ENCODE measurements around the gene CAPRIN2. TPM values are rescaled to one million over a fixed set of nuclear protein-coding genes. Genes with fewer than 3 reads are reported as not detected.

Gene CAPRIN2
- total RNA-seq, 4 donors from 2014 or later = 12.1 to 29.0 (median 16.2) TPM

GRCh38 chr12:30692470-30692869 is 62.3 kb downstream of the CAPRIN2 start:
- 45% methylated on average over 5 of the region's 5 CpGs for WGBS, 2 donors
- no peak for DNase-seq (ENCODE audit: low spot score in 2 of 2)
- intact Hi-C loops (cut with DNase I; ENCODE audit: low total_unique reads) = loop anchor here (10.0 kb wide), 1 partner anchor 62 kb away; the partner anchor contains the start of gene CAPRIN2
- no peak overlapping the region for H3K4me3 ChIP-seq (ENCODE audit: low read depth, poor library complexity, severe bottlenecking)
- no peak for TF ChIP-seq CTCF (IDR thresholded peaks at IDR 0.05)
- TF ChIP-seq POLR2A (IDR thresholded peaks at IDR 0.05) = no peak

- no peak for DNase-seq (ENCODE audit: low spot score in 2 of 2)
- 51 to 63% methylated on average over 4 of the region's 4 CpGs for WGBS, 2 donors
- intact Hi-C loops (cut with DNase I; ENCODE audit: low total_unique reads) = loop anchor here (10.0 kb wide), 1 partner anchor 64 kb away; the partner anchor contains the start of gene CAPRIN2
- no peak overlapping the region for H3K4me3 ChIP-seq (ENCODE audit: low read depth, poor library complexity, severe bottlenecking)
- TF ChIP-seq POLR2A (IDR thresholded peaks at IDR 0.05) (no peak), CTCF (IDR thresholded peaks at IDR 0.05) (no peak)
Observed at GRCh38 chr12:30691122-30691879, 63.5 kb downstream of the CAPRIN2 start.

GRCh38 chr12:30687265-30687986 is 67.3 kb downstream of the CAPRIN2 start:
- H3K4me3 ChIP-seq (ENCODE audit: low read depth, poor library complexity, severe bottlenecking) = no peak overlapping the region
- no peak for DNase-seq (ENCODE audit: low spot score in 2 of 2)
- TF ChIP-seq POLR2A (IDR thresholded peaks at IDR 0.05) (no peak), CTCF (IDR thresholded peaks at IDR 0.05) (no peak)
- 85 to 97% methylated on average over 2 of the region's 2 CpGs for WGBS, 2 donors
- intact Hi-C loops (cut with DNase I; ENCODE audit: low total_unique reads) = no loop called here

- WGBS, 2 donors = 78 to 87% methylated on average over 1 of the region's 1 CpG
- TF ChIP-seq CTCF (IDR thresholded peaks at IDR 0.05) = no peak
- TF ChIP-seq POLR2A (IDR thresholded peaks at IDR 0.05) = no peak
- no peak overlapping the region for H3K4me3 ChIP-seq (ENCODE audit: low read depth, poor library complexity, severe bottlenecking)
- DNase-seq (ENCODE audit: low spot score in 2 of 2) = no peak
- intact Hi-C loops (cut with DNase I; ENCODE audit: low total_unique reads) = no loop called here
Observed at GRCh38 chr12:30679241-30679640, 75.5 kb downstream of the CAPRIN2 start.

- DNase-seq (ENCODE audit: low spot score in 2 of 2) = no peak
- TF ChIP-seq POLR2A (IDR thresholded peaks at IDR 0.05) (no peak), CTCF (IDR thresholded peaks at IDR 0.05) (no peak)
- H3K4me3 ChIP-seq (ENCODE audit: low read depth, poor library complexity, severe bottlenecking) = no peak overlapping the region
- intact Hi-C loops (cut with DNase I; ENCODE audit: low total_unique reads) = no loop called here
- 85 to 88% methylated on average over 1 of the region's 1 CpG for WGBS, 2 donors
Observed at GRCh38 chr12:30678221-30678620, 76.5 kb downstream of the CAPRIN2 start.
